Measurements from ENCODE around the gene MYO1F.
A peak's percentile ranks its signal among the peaks of the same experiment; 100 is the strongest.

MYO1F gene

DNA sequence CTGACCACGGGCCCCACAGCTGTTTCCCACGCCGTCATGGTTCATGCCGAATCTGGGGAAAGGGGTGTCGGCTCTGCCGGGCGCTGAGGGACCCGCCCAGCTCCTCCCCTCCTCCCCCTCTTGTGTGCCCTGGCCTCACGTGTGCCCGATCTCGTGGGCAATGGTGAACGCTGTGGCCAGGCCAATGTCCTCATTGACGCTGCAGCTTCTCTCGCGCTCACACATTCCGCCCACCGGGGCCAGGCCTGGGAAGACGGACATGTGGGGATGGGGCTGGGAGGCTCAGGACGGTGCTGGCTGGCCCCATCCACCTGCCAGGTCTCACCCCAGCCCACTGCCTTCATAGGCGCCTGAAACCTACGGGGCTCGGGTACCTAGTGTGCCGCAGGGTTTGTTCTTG lies 18.9 kb upstream of the MYO1F start:
- TF ChIP-seq, protein P1, sequence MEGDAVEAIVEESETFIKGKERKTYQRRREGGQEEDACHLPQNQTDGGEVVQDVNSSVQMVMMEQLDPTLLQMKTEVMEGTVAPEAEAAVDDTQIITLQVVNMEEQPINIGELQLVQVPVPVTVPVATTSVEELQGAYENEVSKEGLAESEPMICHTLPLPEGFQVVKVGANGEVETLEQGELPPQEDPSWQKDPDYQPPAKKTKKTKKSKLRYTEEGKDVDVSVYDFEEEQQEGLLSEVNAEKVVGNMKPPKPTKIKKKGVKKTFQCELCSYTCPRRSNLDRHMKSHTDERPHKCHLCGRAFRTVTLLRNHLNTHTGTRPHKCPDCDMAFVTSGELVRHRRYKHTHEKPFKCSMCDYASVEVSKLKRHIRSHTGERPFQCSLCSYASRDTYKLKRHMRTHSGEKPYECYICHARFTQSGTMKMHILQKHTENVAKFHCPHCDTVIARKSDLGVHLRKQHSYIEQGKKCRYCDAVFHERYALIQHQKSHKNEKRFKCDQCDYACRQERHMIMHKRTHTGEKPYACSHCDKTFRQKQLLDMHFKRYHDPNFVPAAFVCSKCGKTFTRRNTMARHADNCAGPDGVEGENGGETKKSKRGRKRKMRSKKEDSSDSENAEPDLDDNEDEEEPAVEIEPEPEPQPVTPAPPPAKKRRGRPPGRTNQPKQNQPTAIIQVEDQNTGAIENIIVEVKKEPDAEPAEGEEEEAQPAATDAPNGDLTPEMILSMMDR (IDR thresholded peaks at IDR 0.05; ENCODE audit: low read depth, low read length, missing control alignments): no peak
- Histone ChIP-seq H3K36me3 (replicated peaks) (peaks cover 26% of the 10 kb centered on the region), H3K27ac (no peak overlapping the region), H3K27me3 (replicated peaks) (no peaks in the 10 kb centered on the region), H3K4me3 (ENCODE audit: low read depth, low read length) (no peak overlapping the region)
- DNase-seq: no peak
- in situ Hi-C loops (cut with HindIII; ENCODE audit: low pct_ligation_motif_present, low sequenced_read_pairs): no loop called here

DNA sequence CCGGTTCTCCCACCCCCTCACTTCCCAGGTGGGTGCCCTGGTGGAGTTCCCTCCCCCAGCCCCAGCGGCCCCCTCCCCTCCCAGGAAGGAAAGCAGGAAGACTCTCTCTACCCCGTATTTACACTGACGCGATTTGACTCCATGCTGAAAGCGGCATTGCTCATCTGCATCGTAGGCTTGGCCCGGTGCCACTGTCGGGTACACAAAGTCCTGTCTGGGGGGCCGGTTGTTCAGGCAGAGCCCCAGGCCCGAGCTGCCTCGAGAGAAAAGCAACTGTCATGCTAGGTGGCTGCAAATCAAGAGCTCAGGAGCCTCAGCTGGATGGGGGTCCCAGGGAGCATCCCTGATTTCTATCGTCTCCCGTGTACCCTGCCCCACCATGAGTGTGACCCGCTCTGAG lies 18.4 kb upstream of the MYO1F start:
- H3K4me3 ChIP-seq (ENCODE audit: low read depth, low read length): no peak overlapping the region
- DNase-seq: no peak
- TF ChIP-seq, protein P1 (IDR thresholded peaks at IDR 0.05; ENCODE audit: low read depth, low read length, missing control alignments): no peak
- in situ Hi-C loops (cut with HindIII; ENCODE audit: low pct_ligation_motif_present, low sequenced_read_pairs): no loop called here
- H3K27ac ChIP-seq: no peak overlapping the region
- H3K36me3 ChIP-seq (replicated peaks): peaks cover 26% of the 10 kb centered on the region
- no peaks in the 10 kb centered on the region for H3K27me3 ChIP-seq (replicated peaks)

GRCh38 chr19:8593931-8594330 lies 16.7 kb upstream of the MYO1F start:
- TF ChIP-seq, protein P1 (IDR thresholded peaks at IDR 0.05; ENCODE audit: low read depth, low read length, missing control alignments): peak; percentile 51
- in situ Hi-C loops (cut with HindIII; ENCODE audit: low pct_ligation_motif_present, low sequenced_read_pairs): no loop called here
- Histone ChIP-seq H3K4me3 (ENCODE audit: low read depth, low read length) (no peak overlapping the region), H3K27me3 (replicated peaks) (no peaks in the 10 kb centered on the region), H3K36me3 (replicated peaks) (peaks cover 21% of the 10 kb centered on the region), H3K27ac (no peak overlapping the region)
- no peak for DNase-seq

- Histone ChIP-seq H3K27ac (no peak overlapping the region), H3K27me3 (replicated peaks) (no peaks in the 10 kb centered on the region), H3K4me3 (ENCODE audit: low read depth, low read length) (peak overlapping the region; percentile 39), H3K36me3 (replicated peaks) (peaks cover 18% of the 10 kb centered on the region)
- in situ Hi-C loops (cut with HindIII; ENCODE audit: low pct_ligation_motif_present, low sequenced_read_pairs): no loop called here
- peak; percentile 99 for DNase-seq
- TF ChIP-seq, protein P1 (IDR thresholded peaks at IDR 0.05; ENCODE audit: low read depth, low read length, missing control alignments): no peak
Measured at GRCh38 chr19:8592231-8593009, 15.2 kb upstream of the MYO1F start.

GRCh38 chr19:8589177-8589714 lies 12.0 kb upstream of the MYO1F start:
- H3K4me3 ChIP-seq (ENCODE audit: low read depth, low read length): no peak overlapping the region
- H3K27me3 ChIP-seq (replicated peaks): no peaks in the 10 kb centered on the region
- H3K27ac ChIP-seq: no peak overlapping the region
- in situ Hi-C loops (cut with HindIII; ENCODE audit: low pct_ligation_motif_present, low sequenced_read_pairs): no loop called here
- TF ChIP-seq, protein P1 (IDR thresholded peaks at IDR 0.05; ENCODE audit: low read depth, low read length, missing control alignments): no peak
- DNase-seq: no peak
- no peaks in the 10 kb centered on the region for H3K36me3 ChIP-seq (replicated peaks)

All from brain microvascular endothelial cell (primary cell).